ENCODE results near the gene TAF4. TPM values are rescaled to one million over a fixed set of nuclear protein-coding genes. Genes with fewer than 3 reads are reported as not detected.
A peak's percentile ranks its signal among the peaks of the same experiment; 100 is the strongest.

The TAF4 gene
- total and polyA plus RNA-seq, 4 experiments from 2014 or later, result 0.54 to 33.1 (median 17.5) TPM

- no peaks in the 10 kb centered on the region for H3K4me1 ChIP-seq (ENCODE audit: insufficient read depth, low read length)
- no peak overlapping the region for H3K4me3 ChIP-seq (ENCODE audit: low read length in 2 of 2)
- no peaks in the 10 kb centered on the region for H3K27me3 ChIP-seq (ENCODE audit: insufficient read depth, low read length)
- H3K27ac ChIP-seq (ENCODE audit: low read depth, low read length), result no peak overlapping the region
- Mint-ChIP-seq H3K36me3 (peaks cover 11 to 21% of the 10 kb centered on the region in 2 donors), H3K9me3 (no peaks in the 10 kb centered on the region), H3K4me1 (peaks cover 8 to 27% (median 10%) of the 10 kb centered on the region in 4 donors), H3K27ac (peak overlapping the region in 2 of 7 donors; percentile 43 to 56), H3K4me3 (no peak overlapping the region), H3K27me3 (no peaks in the 10 kb centered on the region)
- POLR2A ChIA-PET (ENCODE audit: partially characterized antibody), result no interaction called here
- no peak for DNase-seq
- CTCF ChIA-PET (ENCODE audit: partially characterized antibody), result interaction anchor here (1.3 to 1.8 kb wide), 3 partner anchors 11 to 141 kb away, joined by 3 to 6 read pairs (median 6); no protein-coding TSS in a partner anchor
- no peaks in the 10 kb centered on the region for H3K9me3 ChIP-seq (ENCODE audit: control insufficient read depth in 1 of 2, low read length in 2 of 2)
- peaks cover 3% of the 10 kb centered on the region for H3K36me3 ChIP-seq (ENCODE audit: insufficient read depth, low read length)
- intact Hi-C loops (cut with micrococcal nuclease), result loop anchor here (5.0 kb wide), 2 partner anchors 52 to 287 kb away; partner anchors contain the start of genes ADRM1 and TAF4
Measured at GRCh38 chr20:62014889-62015537, 50.7 kb downstream of the TAF4 start.

DNA sequence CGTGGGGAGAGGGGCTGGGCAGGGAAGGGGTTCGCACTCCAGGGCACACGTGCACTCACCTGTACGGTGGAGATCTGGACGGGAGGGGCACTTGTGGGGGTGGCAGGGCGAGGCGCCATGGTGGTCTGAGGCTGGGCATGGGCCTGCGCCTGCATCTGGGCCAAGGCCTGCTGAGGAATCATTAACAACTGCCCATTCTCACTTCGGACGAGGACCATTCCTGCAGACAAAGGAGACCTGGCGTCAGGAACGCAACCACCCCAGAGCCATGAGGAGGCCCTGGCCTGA lies 51.2 kb downstream of the TAF4 start:
- no peak overlapping the region for H3K4me3 Mint-ChIP-seq
- peaks cover 11 to 24% of the 10 kb centered on the region in 2 donors for H3K36me3 Mint-ChIP-seq
- H3K4me3 ChIP-seq (ENCODE audit: low read length in 2 of 2), result no peak overlapping the region
- no peaks in the 10 kb centered on the region for H3K4me1 ChIP-seq (ENCODE audit: insufficient read depth, low read length)
- ChIA-PET CTCF (ENCODE audit: partially characterized antibody) (interaction anchor here (1.3 to 1.4 kb wide), 2 partner anchors 122 to 142 kb away, joined by 3 to 6 read pairs; no protein-coding TSS in a partner anchor), POLR2A (ENCODE audit: partially characterized antibody) (no interaction called here)
- no peaks in the 10 kb centered on the region for H3K27me3 ChIP-seq (ENCODE audit: insufficient read depth, low read length)
- H3K4me1 Mint-ChIP-seq, result peaks cover 8 to 21% (median 10%) of the 10 kb centered on the region in 4 donors
- peaks cover 7% of the 10 kb centered on the region for H3K36me3 ChIP-seq (ENCODE audit: insufficient read depth, low read length)
- no peak overlapping the region for H3K27ac ChIP-seq (ENCODE audit: low read depth, low read length)
- no peaks in the 10 kb centered on the region for H3K9me3 Mint-ChIP-seq
- DNase-seq, result no peak
- intact Hi-C loops (cut with micrococcal nuclease), result loop anchor here (5.0 kb wide), 2 partner anchors 53 to 288 kb away; partner anchors contain the start of genes ADRM1 and TAF4
- H3K9me3 ChIP-seq (ENCODE audit: control insufficient read depth in 1 of 2, low read length in 2 of 2), result no peaks in the 10 kb centered on the region
- no peaks in the 10 kb centered on the region for H3K27me3 Mint-ChIP-seq
- no peak overlapping the region for H3K27ac Mint-ChIP-seq

- Mint-ChIP-seq H3K4me1 (peaks cover 8 to 14% (median 9%) of the 10 kb centered on the region in 4 donors), H3K27ac (peak overlapping the region in 3 of 7 donors; percentile 15 to 67 (median 47)), H3K27me3 (no peaks in the 10 kb centered on the region), H3K4me3 (no peak overlapping the region), H3K36me3 (peaks cover 17 to 37% of the 10 kb centered on the region in 2 donors), H3K9me3 (no peaks in the 10 kb centered on the region)
- no peaks in the 10 kb centered on the region for H3K4me1 ChIP-seq (ENCODE audit: insufficient read depth, low read length)
- H3K9me3 ChIP-seq (ENCODE audit: control insufficient read depth in 1 of 2, low read length in 2 of 2), result no peaks in the 10 kb centered on the region
- intact Hi-C loops (cut with micrococcal nuclease), result loop anchor here (5.0 kb wide), 2 partner anchors 55 to 290 kb away; partner anchors contain the start of genes ADRM1 and TAF4
- DNase-seq, result no peak
- ChIA-PET CTCF (ENCODE audit: partially characterized antibody) (interaction anchor here (2.7 to 5.1 kb wide), 2 partner anchors 124 to 370 kb away, joined by 11 to 114 read pairs; no protein-coding TSS in a partner anchor), POLR2A (ENCODE audit: partially characterized antibody) (no interaction called here)
- peaks cover 20% of the 10 kb centered on the region for H3K36me3 ChIP-seq (ENCODE audit: insufficient read depth, low read length)
- no peak overlapping the region for H3K27ac ChIP-seq (ENCODE audit: low read depth, low read length)
- H3K4me3 ChIP-seq (ENCODE audit: low read length in 2 of 2), result no peak overlapping the region
- no peaks in the 10 kb centered on the region for H3K27me3 ChIP-seq (ENCODE audit: insufficient read depth, low read length)
Measured at GRCh38 chr20:62012631-62013030, 53.0 kb downstream of the TAF4 start.

GRCh38 chr20:62011938-62012534 lies 53.6 kb downstream of the TAF4 start:
- no peak overlapping the region for H3K27ac ChIP-seq (ENCODE audit: low read depth, low read length)
- H3K9me3 ChIP-seq (ENCODE audit: control insufficient read depth in 1 of 2, low read length in 2 of 2), result no peaks in the 10 kb centered on the region
- ChIA-PET CTCF (ENCODE audit: partially characterized antibody) (interaction anchor here (0.9 to 5.1 kb wide), 16 partner anchors 8 to 371 kb away, joined by 3 to 114 read pairs (median 6); no protein-coding TSS in a partner anchor), POLR2A (ENCODE audit: partially characterized antibody) (interaction anchor here (1.0 to 2.3 kb wide), 6 partner anchors 54 to 370 kb away, joined by 3 to 18 read pairs (median 6); partner anchors contain the start of genes LSM14B, PSMA7 and TAF4)
- Mint-ChIP-seq H3K9me3 (no peaks in the 10 kb centered on the region), H3K4me3 (no peak overlapping the region), H3K27ac (peak overlapping the region in 1 of 7 donors; percentile 47), H3K4me1 (peaks cover 8 to 14% (median 9%) of the 10 kb centered on the region in 4 donors), H3K36me3 (peaks cover 23 to 43% of the 10 kb centered on the region in 2 donors), H3K27me3 (no peaks in the 10 kb centered on the region)
- DNase-seq, result no peak
- no peak overlapping the region for H3K4me3 ChIP-seq (ENCODE audit: low read length in 2 of 2)
- H3K36me3 ChIP-seq (ENCODE audit: insufficient read depth, low read length), result peaks cover 26% of the 10 kb centered on the region
- H3K27me3 ChIP-seq (ENCODE audit: insufficient read depth, low read length), result no peaks in the 10 kb centered on the region
- no peaks in the 10 kb centered on the region for H3K4me1 ChIP-seq (ENCODE audit: insufficient read depth, low read length)
- intact Hi-C loops (cut with micrococcal nuclease), result loop anchor here (1.0 to 5.0 kb wide), 4 partner anchors 55 to 370 kb away; partner anchors contain the start of genes ADRM1 and TAF4

- H3K4me1 Mint-ChIP-seq, result peaks cover 7 to 14% (median 9%) of the 10 kb centered on the region in 4 donors
- no peak overlapping the region for H3K27ac ChIP-seq (ENCODE audit: low read depth, low read length)
- ChIA-PET POLR2A (ENCODE audit: partially characterized antibody) (interaction anchor here (0.5 to 2.3 kb wide), 9 partner anchors 54 to 376 kb away, joined by 3 to 18 read pairs (median 5); partner anchors contain the start of genes LSM14B, PSMA7, RPS21 and TAF4), CTCF (ENCODE audit: partially characterized antibody) (interaction anchor here (0.9 to 5.1 kb wide), 19 partner anchors 9 to 372 kb away, joined by 3 to 114 read pairs (median 5); no protein-coding TSS in a partner anchor)
- H3K27me3 Mint-ChIP-seq, result no peaks in the 10 kb centered on the region
- H3K4me1 ChIP-seq (ENCODE audit: insufficient read depth, low read length), result no peaks in the 10 kb centered on the region
- H3K36me3 Mint-ChIP-seq, result peaks cover 27 to 45% of the 10 kb centered on the region in 2 donors
- peak overlapping the region in 4 of 7 donors; percentile 4 to 51 (median 38) for H3K27ac Mint-ChIP-seq
- H3K27me3 ChIP-seq (ENCODE audit: insufficient read depth, low read length), result no peaks in the 10 kb centered on the region
- H3K9me3 ChIP-seq (ENCODE audit: control insufficient read depth in 1 of 2, low read length in 2 of 2), result no peaks in the 10 kb centered on the region
- peak overlapping the region in 1 of 8 donors; percentile 3 for H3K4me3 Mint-ChIP-seq
- DNase-seq, result no peak
- H3K4me3 ChIP-seq (ENCODE audit: low read length in 2 of 2), result no peak overlapping the region
- no peaks in the 10 kb centered on the region for H3K9me3 Mint-ChIP-seq
- H3K36me3 ChIP-seq (ENCODE audit: insufficient read depth, low read length), result peaks cover 27% of the 10 kb centered on the region
- intact Hi-C loops (cut with micrococcal nuclease), result loop anchor here (1.0 to 5.0 kb wide), 4 partner anchors 56 to 371 kb away; partner anchors contain the start of genes ADRM1 and TAF4
Measured at GRCh38 chr20:62011403-62011790, 54.3 kb downstream of the TAF4 start.

- ChIA-PET CTCF (ENCODE audit: partially characterized antibody) (interaction anchor here (0.8 to 5.1 kb wide), 24 partner anchors 9 to 372 kb away, joined by 3 to 114 read pairs (median 5); no protein-coding TSS in a partner anchor), POLR2A (ENCODE audit: partially characterized antibody) (interaction anchor here (0.5 to 2.3 kb wide), 9 partner anchors 55 to 377 kb away, joined by 3 to 18 read pairs (median 5); partner anchors contain the start of genes LSM14B, PSMA7, RPS21 and TAF4)
- no peaks in the 10 kb centered on the region for H3K9me3 ChIP-seq (ENCODE audit: control insufficient read depth in 1 of 2, low read length in 2 of 2)
- intact Hi-C loops (cut with micrococcal nuclease), result loop anchor here (1.0 to 5.0 kb wide), 5 partner anchors 57 to 372 kb away; partner anchors contain the start of genes ADRM1 and TAF4
- H3K9me3 Mint-ChIP-seq, result no peaks in the 10 kb centered on the region
- no peaks in the 10 kb centered on the region for H3K27me3 ChIP-seq (ENCODE audit: insufficient read depth, low read length)
- H3K4me1 Mint-ChIP-seq, result peaks cover 7 to 14% (median 9%) of the 10 kb centered on the region in 4 donors
- DNase-seq, result peak; percentile 63 to 70 (median 68)
- H3K27me3 Mint-ChIP-seq, result no peaks in the 10 kb centered on the region
- no peak overlapping the region for H3K4me3 ChIP-seq (ENCODE audit: low read length in 2 of 2)
- peak overlapping the region in 5 of 7 donors; percentile 4 to 76 (median 51) for H3K27ac Mint-ChIP-seq
- peaks cover 32 to 49% of the 10 kb centered on the region in 2 donors for H3K36me3 Mint-ChIP-seq
- H3K4me3 Mint-ChIP-seq, result peak overlapping the region in 1 of 8 donors; percentile 3
- H3K27ac ChIP-seq (ENCODE audit: low read depth, low read length), result no peak overlapping the region
- no peaks in the 10 kb centered on the region for H3K4me1 ChIP-seq (ENCODE audit: insufficient read depth, low read length)
- peaks cover 31% of the 10 kb centered on the region for H3K36me3 ChIP-seq (ENCODE audit: insufficient read depth, low read length)
Measured at GRCh38 chr20:62010551-62011402, 54.9 kb downstream of the TAF4 start.
